Subcutaneous adipose tissue (tissue), 4 donors: ENCODE results near the gene CAMTA1. TPM values are rescaled to one million over a fixed set of nuclear protein-coding genes. Genes with fewer than 3 reads are reported as not detected.

Experiments used
- CTCF ChIP-seq: fragments of 450-650 bp; IDR thresholded peaks from one replicate; pipeline ENCODE4 v1.5.1; 2016; ENCODE audit warnings: low read depth, mild to moderate bottlenecking, control low read depth, antibody characterized with exemption, moderate library complexity
- total RNA-seq, 4 donors: library from RNA; depleted of rRNA; stranded (reverse); fragments of >200 nt; gene quantifications; one replicate each; pipeline ENCODE4 v1.1.0, GENCODE V29; 2016

The CAMTA1 gene
- total RNA-seq, 4 donors from 2014 or later = 58.6 to 82.5 (median 78.0) TPM

- TF ChIP-seq CTCF = no peak
These were observed 465.6 kb downstream of the CAMTA1 start for GRCh38 chr1:7250597-7251453.

GRCh38 chr1:7251454-7251800 lies 466.2 kb downstream of the CAMTA1 start:
- no peak for TF ChIP-seq CTCF

- no peak for TF ChIP-seq CTCF
These were observed 467.3 kb downstream of the CAMTA1 start for GRCh38 chr1:7252411-7253117.

GRCh38 chr1:7253118-7253480 lies 467.8 kb downstream of the CAMTA1 start:
- no peak for TF ChIP-seq CTCF

- no peak for TF ChIP-seq CTCF
These were observed 468.8 kb downstream of the CAMTA1 start for GRCh38 chr1:7253988-7254587.

- TF ChIP-seq CTCF = no peak
These were observed 470.2 kb downstream of the CAMTA1 start for GRCh38 chr1:7255303-7256058.

- TF ChIP-seq CTCF = no peak
These were observed 471.3 kb downstream of the CAMTA1 start for GRCh38 chr1:7256526-7256925.
